Measurements from ENCODE around the gene SLC35B2. TPM values are rescaled to one million over a fixed set of nuclear protein-coding genes. Genes with fewer than 3 reads are reported as not detected.

The SLC35B2 gene, protein sequence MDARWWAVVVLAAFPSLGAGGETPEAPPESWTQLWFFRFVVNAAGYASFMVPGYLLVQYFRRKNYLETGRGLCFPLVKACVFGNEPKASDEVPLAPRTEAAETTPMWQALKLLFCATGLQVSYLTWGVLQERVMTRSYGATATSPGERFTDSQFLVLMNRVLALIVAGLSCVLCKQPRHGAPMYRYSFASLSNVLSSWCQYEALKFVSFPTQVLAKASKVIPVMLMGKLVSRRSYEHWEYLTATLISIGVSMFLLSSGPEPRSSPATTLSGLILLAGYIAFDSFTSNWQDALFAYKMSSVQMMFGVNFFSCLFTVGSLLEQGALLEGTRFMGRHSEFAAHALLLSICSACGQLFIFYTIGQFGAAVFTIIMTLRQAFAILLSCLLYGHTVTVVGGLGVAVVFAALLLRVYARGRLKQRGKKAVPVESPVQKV
- 77.0 and 88.4 TPM in 2 replicates for total RNA-seq
- long read RNA-seq, transcript SLC35B2-207 (4 exons, 2,063 nt): minor isoform, 13 of 111 reads
- long read RNA-seq, transcript SLC35B2-202 (4 exons, 2,043 nt): major isoform, 80 of 111 reads
- long read RNA-seq, partial matches to known transcripts: 10 of 111 reads
- long read RNA-seq, other reads (novel, unspliced or antisense): 4 of 111 reads

DNA sequence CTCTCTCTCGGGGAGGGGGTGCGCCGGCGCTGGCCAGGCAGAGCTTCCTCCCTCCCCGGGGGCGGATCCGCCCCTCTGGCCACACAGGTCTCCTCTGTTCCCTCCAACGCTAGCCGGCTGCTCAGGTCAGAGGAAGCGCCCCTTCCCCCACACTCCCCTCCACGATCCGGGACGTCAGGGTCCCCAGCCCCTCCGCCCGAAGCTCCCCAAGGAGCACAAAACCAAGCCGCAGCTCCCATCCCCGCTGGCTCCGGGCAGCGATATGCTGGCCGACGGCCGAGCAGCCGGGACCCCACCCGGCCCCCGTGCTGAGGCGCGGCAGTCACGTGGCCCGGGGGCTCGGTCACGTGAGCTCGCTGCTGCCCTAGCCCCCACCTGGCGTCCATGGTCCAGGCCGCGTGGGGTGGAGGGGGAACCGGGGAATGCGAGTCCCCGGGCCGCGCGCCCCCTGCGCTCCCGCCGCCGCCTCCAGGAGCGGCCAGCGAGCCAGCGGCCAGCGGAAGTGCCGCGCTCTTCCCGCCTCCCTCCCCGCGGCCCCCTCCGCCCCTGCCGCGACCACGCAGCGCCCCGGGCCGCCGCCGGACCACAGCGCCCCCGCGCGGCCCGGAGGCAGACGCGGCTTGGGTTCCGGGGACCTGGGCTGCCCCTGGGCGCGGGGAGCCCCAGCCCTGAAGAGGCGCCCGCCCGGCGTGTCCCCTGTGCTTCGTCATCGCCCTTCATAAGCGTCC is at the start of gene SLC35B2:
SLC35B2 (minus strand) TSS at position 504 of the 728 bp plus-strand sequence; CDS start at position 386, 118 bp downstream.
- H3K36me3 Mint-ChIP-seq (ENCODE audit: unreplicated experiment): peaks cover 41% of the 10 kb centered on the region
- TF ChIP-seq, protein P1, sequence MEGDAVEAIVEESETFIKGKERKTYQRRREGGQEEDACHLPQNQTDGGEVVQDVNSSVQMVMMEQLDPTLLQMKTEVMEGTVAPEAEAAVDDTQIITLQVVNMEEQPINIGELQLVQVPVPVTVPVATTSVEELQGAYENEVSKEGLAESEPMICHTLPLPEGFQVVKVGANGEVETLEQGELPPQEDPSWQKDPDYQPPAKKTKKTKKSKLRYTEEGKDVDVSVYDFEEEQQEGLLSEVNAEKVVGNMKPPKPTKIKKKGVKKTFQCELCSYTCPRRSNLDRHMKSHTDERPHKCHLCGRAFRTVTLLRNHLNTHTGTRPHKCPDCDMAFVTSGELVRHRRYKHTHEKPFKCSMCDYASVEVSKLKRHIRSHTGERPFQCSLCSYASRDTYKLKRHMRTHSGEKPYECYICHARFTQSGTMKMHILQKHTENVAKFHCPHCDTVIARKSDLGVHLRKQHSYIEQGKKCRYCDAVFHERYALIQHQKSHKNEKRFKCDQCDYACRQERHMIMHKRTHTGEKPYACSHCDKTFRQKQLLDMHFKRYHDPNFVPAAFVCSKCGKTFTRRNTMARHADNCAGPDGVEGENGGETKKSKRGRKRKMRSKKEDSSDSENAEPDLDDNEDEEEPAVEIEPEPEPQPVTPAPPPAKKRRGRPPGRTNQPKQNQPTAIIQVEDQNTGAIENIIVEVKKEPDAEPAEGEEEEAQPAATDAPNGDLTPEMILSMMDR (IDR thresholded peaks at IDR 0.05): peak; percentile 85

DNA sequence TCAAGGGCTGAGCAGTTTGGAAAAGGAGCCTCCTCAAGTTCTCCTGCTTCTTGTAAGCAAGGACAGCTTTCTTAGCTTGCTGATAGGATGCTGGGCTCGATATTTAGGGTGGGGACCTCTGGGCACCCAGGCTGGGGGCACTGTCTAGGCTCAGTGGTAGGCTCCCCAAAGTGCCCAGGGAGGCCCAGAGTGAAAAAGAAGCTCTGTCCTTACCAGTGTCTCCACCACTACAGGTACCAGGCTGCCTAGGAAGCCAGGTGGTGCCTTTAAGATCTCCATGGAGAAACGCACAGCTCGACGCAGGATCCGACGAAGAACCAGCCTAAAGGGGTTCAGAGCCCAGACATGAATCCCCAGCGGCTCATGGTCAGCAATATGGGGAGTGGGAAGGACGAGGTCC is 49.4 kb upstream of the SLC35B2 start:
- Mint-ChIP-seq H3K4me1 (ENCODE audit: unreplicated experiment) (peaks cover 3% of the 10 kb centered on the region), H3K4me3 (ENCODE audit: unreplicated experiment) (no peak overlapping the region), H3K36me3 (ENCODE audit: unreplicated experiment) (peaks cover 34% of the 10 kb centered on the region), H3K9me3 (ENCODE audit: unreplicated experiment) (no peaks in the 10 kb centered on the region), H3K27ac (ENCODE audit: unreplicated experiment) (no peak overlapping the region), H3K27me3 (ENCODE audit: unreplicated experiment) (no peaks in the 10 kb centered on the region)
- TF ChIP-seq, protein P1 (IDR thresholded peaks at IDR 0.05): no peak
- no peak for DNase-seq (ENCODE audit: extremely low spot score, unreplicated experiment)

More for the DNA sequence above, at the start of gene SLC35B2:
- H3K27ac Mint-ChIP-seq (ENCODE audit: unreplicated experiment): peak within 1 kb of the TSS; percentile 92
- DNase-seq (ENCODE audit: extremely low spot score, unreplicated experiment): peak; percentile 93
- no peaks in the 10 kb centered on the region for H3K9me3 Mint-ChIP-seq (ENCODE audit: unreplicated experiment)
- H3K4me3 Mint-ChIP-seq (ENCODE audit: unreplicated experiment): peak within 1 kb of the TSS; percentile 89
- H3K4me1 Mint-ChIP-seq (ENCODE audit: unreplicated experiment): peaks cover 50% of the 10 kb centered on the region
- H3K27me3 Mint-ChIP-seq (ENCODE audit: unreplicated experiment): no peaks in the 10 kb centered on the region

DNA sequence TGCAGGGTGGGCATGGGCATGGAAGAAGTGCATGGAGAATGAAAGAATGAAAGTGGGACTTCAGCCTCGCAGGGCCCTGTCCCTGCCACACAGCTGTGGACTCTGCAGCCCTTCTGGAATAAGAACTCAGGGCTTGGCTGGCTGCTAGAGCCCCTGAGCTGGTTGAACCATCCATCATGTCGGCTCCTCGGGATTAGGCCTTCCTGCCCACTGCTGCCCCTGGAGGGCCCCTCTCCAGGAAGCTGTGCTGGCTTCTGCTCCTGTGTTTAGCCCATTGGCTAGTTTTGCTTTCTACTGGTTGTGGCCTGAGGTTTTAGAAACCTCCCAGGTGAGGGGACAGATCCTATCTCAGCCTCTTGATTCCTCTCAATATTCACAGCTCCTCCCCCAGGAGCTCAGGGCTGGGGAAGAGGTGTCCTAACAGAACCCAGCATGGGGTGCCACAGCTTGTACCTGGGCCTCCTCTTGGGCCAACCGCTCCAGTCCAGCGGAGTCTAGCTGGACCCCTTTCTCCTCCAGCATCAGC is 47.9 kb upstream of the SLC35B2 start:
- no peak overlapping the region for H3K4me3 Mint-ChIP-seq (ENCODE audit: unreplicated experiment)
- H3K36me3 Mint-ChIP-seq (ENCODE audit: unreplicated experiment): peaks cover 44% of the 10 kb centered on the region
- H3K27me3 Mint-ChIP-seq (ENCODE audit: unreplicated experiment): no peaks in the 10 kb centered on the region
- TF ChIP-seq, protein P1 (IDR thresholded peaks at IDR 0.05): no peak
- DNase-seq (ENCODE audit: extremely low spot score, unreplicated experiment): no peak
- H3K9me3 Mint-ChIP-seq (ENCODE audit: unreplicated experiment): no peaks in the 10 kb centered on the region
- no peak overlapping the region for H3K27ac Mint-ChIP-seq (ENCODE audit: unreplicated experiment)
- H3K4me1 Mint-ChIP-seq (ENCODE audit: unreplicated experiment): no peaks in the 10 kb centered on the region

DNA sequence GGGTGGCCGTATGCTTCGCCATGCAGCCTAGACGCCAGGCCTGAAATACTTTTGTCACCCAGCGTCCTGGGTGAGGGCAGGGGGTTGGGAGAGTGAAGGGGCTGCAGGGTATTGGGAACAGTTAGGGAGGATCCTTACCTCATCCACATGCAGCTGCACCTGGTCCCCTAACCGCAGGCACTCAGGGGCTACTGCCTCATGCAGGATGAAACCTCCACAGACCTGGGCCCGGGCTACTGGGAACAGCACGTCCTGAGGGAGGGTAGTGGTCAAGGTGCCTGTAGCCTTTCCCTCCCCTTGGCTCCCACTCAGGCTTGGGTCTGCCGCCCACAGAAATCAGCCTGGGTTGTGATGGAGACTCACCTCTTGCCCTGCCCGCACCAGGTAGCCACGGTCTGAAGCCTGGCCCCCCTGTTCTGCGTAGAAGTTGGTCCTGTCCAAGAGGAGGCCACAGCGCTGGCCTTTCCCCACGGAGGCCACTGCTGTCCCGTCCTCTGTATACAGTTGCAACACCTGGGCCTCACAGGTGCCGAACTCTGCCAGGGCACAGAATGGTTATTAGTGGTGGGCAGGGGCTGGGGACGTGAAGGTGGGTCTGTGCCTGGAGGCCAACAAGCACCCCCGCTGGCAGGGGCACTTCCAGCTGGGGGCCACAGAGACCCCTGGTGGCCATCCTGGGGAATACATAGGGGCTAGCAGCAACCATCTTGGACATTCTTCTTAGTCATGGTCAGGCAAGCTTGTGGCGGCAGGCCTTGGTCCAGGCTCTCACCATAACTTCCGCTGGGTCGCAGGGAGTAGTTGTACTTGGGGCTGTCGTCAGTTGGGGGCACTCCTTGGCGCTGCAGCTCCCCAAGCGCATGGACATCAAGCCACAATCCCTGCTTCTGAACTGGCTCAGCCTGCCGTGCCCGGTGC is 47.2 kb upstream of the SLC35B2 start:
- no peaks in the 10 kb centered on the region for H3K4me1 Mint-ChIP-seq (ENCODE audit: unreplicated experiment)
- H3K4me3 Mint-ChIP-seq (ENCODE audit: unreplicated experiment): no peak overlapping the region
- no peak overlapping the region for H3K27ac Mint-ChIP-seq (ENCODE audit: unreplicated experiment)
- DNase-seq (ENCODE audit: extremely low spot score, unreplicated experiment): no peak
- no peaks in the 10 kb centered on the region for H3K27me3 Mint-ChIP-seq (ENCODE audit: unreplicated experiment)
- TF ChIP-seq, protein P1 (IDR thresholded peaks at IDR 0.05): peak; percentile 72
- no peaks in the 10 kb centered on the region for H3K9me3 Mint-ChIP-seq (ENCODE audit: unreplicated experiment)
- peaks cover 41% of the 10 kb centered on the region for H3K36me3 Mint-ChIP-seq (ENCODE audit: unreplicated experiment)

Measured in osteocyte (in vitro differentiated cells).